ENCODE data around the gene ANKRD53. TPM values are rescaled to one million over a fixed set of nuclear protein-coding genes. Genes with fewer than 3 reads are reported as not detected.

The ANKRD53 gene, protein sequence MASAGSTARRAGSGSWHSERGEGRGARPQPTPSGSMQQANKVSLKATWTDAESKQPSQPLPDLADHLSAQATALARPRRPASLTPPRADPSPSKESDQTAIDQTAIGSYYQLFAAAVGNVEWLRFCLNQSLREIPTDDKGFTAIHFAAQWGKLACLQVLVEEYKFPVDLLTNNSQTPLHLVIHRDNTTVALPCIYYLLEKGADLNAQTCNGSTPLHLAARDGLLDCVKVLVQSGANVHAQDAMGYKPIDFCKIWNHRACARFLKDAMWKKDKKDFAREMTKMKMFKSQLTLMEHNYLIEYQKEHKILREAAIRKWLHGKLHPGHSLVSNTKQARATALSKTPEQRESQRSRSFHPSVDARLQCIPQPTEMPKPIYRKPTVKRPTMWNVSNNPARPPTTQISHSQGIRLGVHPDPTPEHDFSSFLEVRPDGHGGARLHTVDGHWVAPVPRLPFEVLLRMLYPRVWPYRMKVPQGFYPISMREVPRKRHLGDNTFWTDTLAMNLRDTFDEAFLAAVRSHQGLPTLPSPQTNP
- 1.1 TPM for polyA plus RNA-seq (2013, experiment 1 of 2; ENCODE audit: insufficient read length)
- polyA plus RNA-seq (2013, experiment 2 of 2; ENCODE audit: insufficient read length) = 0.73 TPM

DNA sequence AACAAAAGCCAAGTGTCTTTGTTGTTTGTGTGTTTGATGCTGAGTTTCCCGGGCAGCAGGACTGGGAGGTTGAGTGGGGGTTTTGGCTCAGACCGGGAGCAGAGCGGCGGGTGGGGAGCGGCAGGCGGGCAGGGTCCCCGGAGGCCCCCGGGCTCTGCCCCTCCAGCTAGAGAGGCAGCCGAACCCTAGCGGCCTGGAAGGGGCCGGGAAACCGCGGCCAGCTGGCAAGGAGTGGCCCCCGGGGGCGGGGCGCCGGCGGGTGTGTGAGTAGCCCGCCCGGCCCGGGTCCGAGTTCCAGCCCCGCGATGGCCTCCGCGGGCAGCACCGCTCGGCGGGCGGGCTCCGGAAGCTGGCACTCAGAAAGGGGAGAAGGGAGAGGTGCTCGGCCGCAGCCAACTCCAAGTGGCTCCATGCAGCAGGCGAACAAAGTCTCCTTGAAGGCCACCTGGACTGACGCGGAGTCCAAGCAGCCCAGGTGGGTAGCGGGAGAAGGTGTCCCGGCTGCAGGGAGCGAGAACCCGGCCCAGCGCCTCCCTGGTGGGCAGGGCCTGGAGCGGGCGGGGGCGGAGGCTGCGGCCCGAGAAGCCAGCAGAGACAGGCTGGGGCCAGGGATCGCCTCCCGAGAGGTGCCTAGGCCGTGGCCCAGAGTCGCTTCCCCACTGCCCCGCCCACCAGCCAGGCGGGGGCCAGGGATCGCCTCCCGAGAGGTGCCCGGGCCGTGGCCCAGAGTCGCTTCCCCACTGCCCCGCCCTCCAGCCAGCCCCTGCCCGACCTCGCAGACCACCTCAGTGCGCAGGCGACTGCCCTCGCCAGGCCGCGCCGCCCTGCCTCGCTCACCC is at the start of gene ANKRD53:
Gene ANKRD53, plus strand, starts transcription at position 290 of the 839 bp plus-strand sequence. Its CDS starts 16 bp downstream, at position 306.
- peak; percentile 22 for DNase-seq

DNA sequence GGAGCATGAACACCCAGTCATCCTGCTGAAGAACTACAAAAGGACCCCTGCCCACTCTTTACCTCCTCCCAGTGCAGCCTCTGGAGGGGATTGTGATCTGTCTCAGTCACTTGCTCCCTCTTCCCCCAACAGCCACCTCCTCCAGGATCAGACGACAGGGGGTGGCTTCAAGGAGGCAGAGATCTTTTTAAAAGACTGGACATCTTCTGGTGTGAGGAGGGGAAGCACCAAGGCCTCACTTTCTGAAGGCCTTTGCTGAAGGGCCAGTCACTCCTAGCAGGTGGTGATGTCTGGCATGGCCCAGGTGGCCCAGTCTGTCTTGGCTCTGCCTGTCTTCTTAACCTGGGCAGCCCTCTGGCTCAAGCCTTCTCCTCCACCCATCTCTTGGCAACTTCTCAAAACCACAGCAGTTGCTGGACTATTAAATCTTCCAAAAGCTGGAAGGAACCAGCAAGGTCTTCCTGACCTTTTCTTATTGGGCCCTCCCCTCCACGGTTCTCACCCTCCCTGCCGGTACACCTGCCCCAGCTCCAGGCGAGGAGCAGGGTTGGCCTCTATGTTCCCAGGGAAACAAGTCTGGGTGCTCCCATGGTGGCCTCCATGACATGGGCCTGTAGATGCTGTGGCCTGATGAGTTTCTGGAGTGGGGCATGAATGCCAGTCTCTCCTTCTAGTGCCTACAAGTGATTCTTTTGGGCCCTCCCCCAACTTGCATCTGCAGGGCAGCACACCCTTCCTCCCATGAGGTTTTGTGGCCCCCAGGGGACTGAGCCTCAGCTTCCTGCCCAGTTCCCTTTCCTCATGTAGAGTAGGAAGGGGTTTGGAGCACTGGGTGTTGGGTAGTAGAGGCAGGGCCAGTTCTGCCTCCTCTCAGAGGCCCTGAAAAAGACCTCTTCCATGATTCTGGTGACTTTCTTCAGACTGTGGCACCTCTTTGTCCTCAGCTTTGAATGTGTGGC is 47.8 kb upstream of the ANKRD53 start:
- no peak for DNase-seq

- DNase-seq = no peak
Observed at GRCh38 chr2:70931376-70932000, 46.9 kb upstream of the ANKRD53 start.

DNA sequence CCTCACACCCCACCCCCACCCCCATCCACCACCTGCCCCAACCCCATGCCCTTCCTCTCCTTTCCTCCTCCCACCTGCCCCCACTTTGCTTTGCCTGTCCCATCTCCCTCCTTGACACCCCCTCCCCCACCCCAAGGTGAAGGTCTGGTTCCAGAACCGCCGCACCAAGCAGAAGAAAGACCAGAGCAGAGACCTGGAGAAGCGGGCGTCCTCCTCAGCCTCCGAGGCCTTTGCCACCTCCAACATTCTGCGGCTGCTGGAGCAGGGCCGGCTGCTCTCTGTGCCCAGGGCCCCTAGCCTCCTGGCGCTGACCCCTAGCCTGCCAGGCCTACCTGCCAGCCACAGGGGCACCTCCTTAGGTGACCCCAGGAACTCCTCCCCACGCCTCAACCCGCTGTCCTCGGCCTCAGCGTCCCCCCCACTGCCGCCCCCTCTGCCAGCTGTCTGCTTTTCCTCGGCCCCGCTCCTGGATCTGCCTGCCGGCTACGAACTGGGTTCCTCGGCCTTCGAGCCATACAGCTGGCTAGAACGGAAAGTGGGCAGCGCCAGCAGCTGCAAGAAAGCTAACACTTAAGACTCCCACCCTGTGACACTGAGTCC is 45.7 kb upstream of the ANKRD53 start:
- DNase-seq = no peak

- DNase-seq = no peak
Observed at GRCh38 chr2:70934981-70935380, 43.4 kb upstream of the ANKRD53 start.

DNA sequence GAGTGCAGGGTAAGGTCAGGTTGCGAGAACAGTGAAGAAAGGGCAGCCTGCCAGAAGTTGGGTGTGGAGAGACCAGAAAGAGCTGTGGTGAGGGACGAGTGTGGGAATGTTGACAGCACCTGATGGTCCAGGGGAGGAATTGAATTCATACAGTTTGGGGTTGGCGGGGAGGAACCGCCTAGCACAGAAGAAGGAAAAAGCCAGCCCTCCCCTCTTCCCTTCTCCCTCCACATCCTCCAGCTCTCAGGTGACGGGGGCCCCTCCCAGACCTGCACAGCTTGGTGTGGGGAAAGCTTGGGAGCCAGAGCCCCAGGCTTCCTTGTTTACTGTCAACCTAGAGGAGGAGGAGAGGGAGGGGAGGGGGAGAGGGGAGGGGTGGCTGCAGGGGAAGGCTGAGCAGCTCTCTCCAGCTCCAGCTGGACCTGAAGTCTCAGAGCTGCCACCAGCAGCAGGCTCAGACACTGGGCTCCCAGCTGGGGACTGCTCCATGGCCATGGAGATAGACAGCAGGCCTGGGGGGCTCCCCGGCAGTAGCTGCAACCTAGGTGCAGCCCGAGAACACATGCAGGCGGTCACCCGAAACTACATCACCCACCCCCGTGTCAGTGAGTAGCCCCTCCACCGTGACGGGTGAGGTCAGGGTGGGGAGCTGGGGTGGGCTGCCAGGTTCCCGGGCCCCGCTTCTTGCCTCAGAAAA is 42.8 kb upstream of the ANKRD53 start, which contains the start of gene ATP6V1B1:
Gene ATP6V1B1, plus strand, starts transcription at position 433 of the 697 bp plus-strand sequence. Its CDS starts 55 bp downstream, at position 488.
- DNase-seq = no peak

DNA sequence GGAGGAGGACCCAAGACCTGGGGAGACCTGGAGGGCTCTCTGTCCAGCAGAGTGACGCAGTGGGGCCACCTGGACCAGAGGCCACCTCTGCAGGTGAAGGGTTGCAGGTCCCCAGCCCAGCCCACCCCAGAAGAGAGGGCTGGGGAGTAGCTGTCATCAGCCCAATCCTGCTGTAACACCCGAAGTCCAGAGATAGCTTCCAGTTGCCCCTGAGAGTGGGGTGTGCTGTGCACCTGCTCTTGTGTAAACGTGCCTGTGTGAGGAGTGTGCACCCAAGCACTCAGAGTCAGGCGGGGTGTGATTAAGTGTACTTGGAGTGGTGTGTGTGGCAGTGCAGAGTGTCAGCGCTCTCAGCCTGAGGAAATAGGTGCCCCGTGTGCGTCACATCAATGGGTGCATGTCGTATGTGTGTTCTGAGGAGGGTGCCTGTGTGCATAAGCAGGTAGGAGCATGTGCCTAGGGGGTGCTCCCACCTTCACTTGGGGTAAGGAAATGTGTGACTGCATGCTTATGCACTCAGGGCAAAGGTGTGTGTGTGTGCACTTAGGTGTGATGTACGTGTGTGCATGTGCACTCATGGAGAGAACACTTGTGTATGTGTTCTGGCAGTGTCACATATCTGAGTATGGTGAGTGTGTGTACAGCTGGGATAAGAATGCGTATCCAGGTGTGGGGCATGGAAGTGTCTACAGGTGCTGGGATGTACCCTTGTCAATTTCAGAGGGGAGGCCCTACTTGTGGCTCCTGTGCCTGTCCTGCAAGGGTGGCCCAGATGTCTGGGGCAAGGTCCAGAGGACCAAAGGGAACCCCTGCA is 42.1 kb upstream of the ANKRD53 start:
- DNase-seq = no peak

DNA sequence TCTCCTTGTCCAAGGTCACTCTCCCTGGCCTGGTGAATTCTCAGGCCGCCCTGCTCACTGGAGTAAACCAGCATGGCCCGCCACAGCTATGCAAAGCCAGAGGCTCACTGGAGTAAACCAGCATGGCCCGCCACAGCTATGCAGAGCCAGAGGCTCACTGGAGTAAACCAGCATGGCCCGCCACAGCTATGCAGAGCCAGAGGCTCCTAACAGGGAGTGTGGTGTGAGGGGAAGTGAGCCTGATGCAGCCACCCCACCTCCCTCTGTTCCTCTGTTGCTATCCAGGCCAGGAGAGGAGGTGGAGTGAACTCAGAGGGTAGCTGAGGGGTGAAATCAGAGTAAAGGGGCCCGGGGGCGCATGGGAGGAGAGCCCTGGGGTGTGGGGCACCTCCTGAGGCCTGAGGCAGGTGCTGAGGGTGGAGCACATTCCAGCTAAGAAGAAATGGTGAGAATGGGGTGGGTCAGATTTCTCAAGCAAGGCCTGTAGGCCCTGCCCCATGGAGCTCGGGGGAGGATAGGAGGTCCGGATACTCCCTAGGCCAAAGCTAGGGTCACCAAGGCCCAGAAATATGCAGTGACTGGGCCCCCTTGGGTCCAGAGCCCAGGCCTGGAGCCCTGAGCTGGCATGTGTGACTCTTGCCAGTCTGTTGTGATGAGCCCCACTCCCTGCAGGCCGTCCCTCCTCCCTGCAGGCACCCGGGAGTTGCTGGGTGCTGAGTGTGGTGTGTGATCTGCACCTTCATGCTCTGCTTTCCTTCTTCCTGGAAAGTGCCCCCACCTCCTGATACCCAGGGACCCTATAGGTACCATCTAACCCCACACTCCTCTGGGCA is 41.2 kb upstream of the ANKRD53 start:
- DNase-seq = no peak

- no peak for DNase-seq
Observed at GRCh38 chr2:70937866-70938585, 40.4 kb upstream of the ANKRD53 start.

- no peak for DNase-seq
Observed at GRCh38 chr2:70938586-70938950, 39.9 kb upstream of the ANKRD53 start.

GRCh38 chr2:70939001-70939838 is 39.2 kb upstream of the ANKRD53 start:
- DNase-seq = no peak

GRCh38 chr2:70939839-70940580 is 38.4 kb upstream of the ANKRD53 start:
- DNase-seq = no peak

DNA sequence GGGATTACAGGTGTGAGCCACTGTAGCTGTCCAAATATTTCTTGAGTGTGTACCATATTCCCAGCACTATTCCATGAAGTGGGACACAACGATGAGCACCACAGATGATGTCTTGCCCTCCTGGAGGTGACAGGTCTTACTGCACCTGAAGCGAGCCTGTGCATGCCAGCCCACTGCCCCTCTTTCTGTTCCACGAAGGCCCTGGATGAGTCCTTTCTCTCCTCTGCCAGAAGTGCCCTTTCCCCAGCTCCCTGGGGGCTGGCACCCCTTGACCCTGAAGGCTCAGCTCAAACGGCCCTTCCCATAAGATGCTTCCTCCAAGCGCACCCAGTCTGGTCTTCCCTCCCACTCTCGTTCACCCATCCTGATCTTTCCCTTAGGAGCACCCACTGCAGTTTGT is 37.2 kb upstream of the ANKRD53 start:
- DNase-seq = no peak

DNA sequence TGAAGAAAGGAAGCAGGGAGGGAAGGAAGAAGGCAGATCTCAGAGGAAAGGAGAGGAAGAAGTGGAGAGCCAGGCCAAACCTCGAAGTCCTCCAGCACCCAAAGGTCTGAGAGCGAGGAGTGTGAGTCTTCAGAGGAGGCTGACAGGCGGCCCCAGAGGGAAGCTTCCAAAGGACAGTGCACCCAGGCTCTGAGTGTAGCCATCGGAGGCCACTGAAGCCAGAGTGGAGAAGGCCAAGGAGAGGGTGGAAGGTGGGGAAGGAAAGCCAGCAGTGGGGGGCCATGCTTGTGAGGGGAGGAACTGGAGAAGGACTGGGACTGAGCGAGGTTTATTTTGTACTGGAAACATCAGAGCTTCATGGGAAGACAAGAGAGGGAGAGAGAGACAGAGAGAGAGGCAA is 36.7 kb upstream of the ANKRD53 start:
- DNase-seq = no peak

DNA sequence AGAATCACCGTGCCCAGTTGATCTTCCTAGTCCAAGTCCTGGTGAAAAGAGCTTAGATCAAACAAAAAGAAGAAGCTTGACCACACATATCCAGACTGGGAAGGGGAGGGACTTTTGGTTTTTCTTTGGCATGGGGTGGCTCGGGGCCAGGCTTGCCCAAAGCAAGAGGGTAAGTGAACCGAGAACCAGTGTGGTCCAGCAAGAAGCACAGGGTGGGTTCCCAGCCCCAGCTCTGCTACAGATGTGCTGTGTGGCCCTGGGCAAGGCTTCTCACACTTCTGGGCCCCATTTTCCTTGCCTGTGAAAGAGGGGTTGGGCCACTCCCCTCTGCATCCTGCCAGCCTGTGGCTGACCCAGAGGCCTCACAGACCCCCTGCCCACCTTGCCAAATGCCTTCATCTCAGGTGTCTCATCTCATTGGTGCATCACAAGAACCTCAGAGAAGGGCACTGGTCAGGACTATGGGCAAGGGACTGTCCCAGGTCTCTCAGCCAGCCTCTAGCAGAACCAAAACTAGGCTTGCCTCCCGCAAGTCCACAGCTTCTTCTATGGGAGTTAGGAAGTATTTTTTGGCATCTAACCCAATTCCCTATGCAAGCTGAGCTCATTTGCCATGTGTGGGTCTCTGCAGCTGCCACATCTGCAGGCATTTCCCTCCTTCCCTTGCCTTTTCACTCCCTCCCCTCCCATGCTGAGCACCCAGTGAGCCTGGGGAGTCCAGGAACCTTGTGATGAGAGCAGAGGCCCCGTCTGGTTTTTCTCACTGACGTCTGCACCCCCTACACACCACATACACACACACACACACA is 35.8 kb upstream of the ANKRD53 start:
- DNase-seq = no peak

Measured in fibroblast of skin of abdomen (primary cell).